Fibroblast of lung (primary cell): ENCODE data around the gene ZGPAT. TPM values are rescaled to one million over a fixed set of nuclear protein-coding genes. Genes with fewer than 3 reads are reported as not detected.

Source experiments
- DNase-seq, 2 donors: peaks; one replicate each; pipeline versions ENCODE4 v3.0.0 to v3.0.0-alpha.2; 2010; ENCODE audit warnings: low read depth in 2 of 2
- H2AFZ ChIP-seq: 2 replicates; pipeline ENCODE4 v1.5.1; 2012; ENCODE audit warnings: low read length, control low read depth, inconsistent platforms
- H3K27ac ChIP-seq: 2 replicates; pipeline ENCODE4 v1.5.1; 2011; ENCODE audit warnings: low read length, control low read depth; ENCODE audit not compliant: insufficient read depth
- H3K27me3 ChIP-seq: 2 replicates; pipeline ENCODE4 v1.5.1; 2011; ENCODE audit warnings: mild to moderate bottlenecking, low read length; ENCODE audit not compliant: control insufficient read depth, insufficient read depth
- H3K36me3 ChIP-seq: 2 replicates; pipeline ENCODE4 v1.5.1; 2011; ENCODE audit warnings: low read length; ENCODE audit not compliant: control insufficient read depth, insufficient read depth
- H3K4me1 ChIP-seq: 2 replicates; pipeline ENCODE4 v1.5.1; 2011; ENCODE audit warnings: low read length; ENCODE audit not compliant: control insufficient read depth, insufficient read depth; ENCODE audit errors: extremely low read depth
- H3K4me2 ChIP-seq: 2 replicates; pipeline ENCODE4 v1.5.1; 2011; ENCODE audit warnings: low read length, control low read depth; ENCODE audit not compliant: insufficient read depth; ENCODE audit errors: extremely low read depth
- H3K4me3 ChIP-seq, 4 experiments: fragments of 200-600 bp in 1 of 4; sonication (generic) in 1 of 4; replicated peaks in 1 of 4; 2 replicates each; pipeline ENCODE4 v1.5.1; 2011 to 2016; ENCODE audit warnings: low read length in 4 of 4, low read depth in 3 of 4, mild to moderate bottlenecking in 3 of 4, control low read depth in 2 of 4, inconsistent platforms in 1 of 4, mixed read lengths in 1 of 4; ENCODE audit not compliant: insufficient read depth in 1 of 4; ENCODE audit errors: control extremely low read depth in 1 of 4
- H3K79me2 ChIP-seq: 2 replicates; pipeline ENCODE4 v1.5.1; 2012; ENCODE audit warnings: mild to moderate bottlenecking, low read length, inconsistent platforms; ENCODE audit not compliant: control insufficient read depth, insufficient read depth
- H3K9ac ChIP-seq: 2 replicates; pipeline ENCODE4 v1.5.1; 2011; ENCODE audit warnings: mild to moderate bottlenecking, low read length, control low read depth; ENCODE audit not compliant: insufficient read depth
- H3K9me3 ChIP-seq: 2 replicates; pipeline ENCODE4 v1.5.1; 2012; ENCODE audit warnings: low read depth, low read length; ENCODE audit not compliant: control insufficient read depth, insufficient read depth
- H4K20me1 ChIP-seq: 2 replicates; pipeline ENCODE4 v1.5.1; 2011; ENCODE audit warnings: low read length; ENCODE audit not compliant: control insufficient read depth, insufficient read depth; ENCODE audit errors: extremely low read depth
- CTCF ChIP-seq, 2 donors: IDR thresholded peaks in 1 of 2; conservative IDR thresholded peaks in 1 of 2; 1 replicate in 1 of 2; 2 replicates in 1 of 2; pipeline ENCODE4 v1.5.1; 2011 to 2012; ENCODE audit warnings: low read length in 2 of 2, control low read depth in 1 of 2, inconsistent platforms in 1 of 2, low read depth in 1 of 2, mild to moderate bottlenecking in 1 of 2
- EZH2 ChIP-seq: IDR thresholded peaks from 2 replicates; pipeline ENCODE4 v1.5.1; 2012; ENCODE audit warnings: low read length, control low read depth, mild to moderate bottlenecking; ENCODE audit errors: missing control alignments
- polyA plus RNA-seq, 2 donors: library from polyadenylated mRNA; depleted of rRNA in 1 of 2; stranded (reverse) in 1 of 2; unstranded in 1 of 2; fragments of >200 nt; gene quantifications; 2 replicates each; pipeline ENCODE4 v1.2.1, GENCODE V29; 2011 to 2012; ENCODE audit warnings: missing spikeins in 1 of 2
- total RNA-seq: library from RNA; depleted of rRNA; stranded (reverse); fragments of >200 nt; gene quantifications from 2 replicates; pipeline ENCODE4 v1.2.1, GENCODE V29; 2014

Gene ZGPAT
- total and polyA plus RNA-seq, 2 donors (not counting 1 experiment from before 2014, with no cell fraction given) = 7.6 to 10.7 TPM

DNA sequence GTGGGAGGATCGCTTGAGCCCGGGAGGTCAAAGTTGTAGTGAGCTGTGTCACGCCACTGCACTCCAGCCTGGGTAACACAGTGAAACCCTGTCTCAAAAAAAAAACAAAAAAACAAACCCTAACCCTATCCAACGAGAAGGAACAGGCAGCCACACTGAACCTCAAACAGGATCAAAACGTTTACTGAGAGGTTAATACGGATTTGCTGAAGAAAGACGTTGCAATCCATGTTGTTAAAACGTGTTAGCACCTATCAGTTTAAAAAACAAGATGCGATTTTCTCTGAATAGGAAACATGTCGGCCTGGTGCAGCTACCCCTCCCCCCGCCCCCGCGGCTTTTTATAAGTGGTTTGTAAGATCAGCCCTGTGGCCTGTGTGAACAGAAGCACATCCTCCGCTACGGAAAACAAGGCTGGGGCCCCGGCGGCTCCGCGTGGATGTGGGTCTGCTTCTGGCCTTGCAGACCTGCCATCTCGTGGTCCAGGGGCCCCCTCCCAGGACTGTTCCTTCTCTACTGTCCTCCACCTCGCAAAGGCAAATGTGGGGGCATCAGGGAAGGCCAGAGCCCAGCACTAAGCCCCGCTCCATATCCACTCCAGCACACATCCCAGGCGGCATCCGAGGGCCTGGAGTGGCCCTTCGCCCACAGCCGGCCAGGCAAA is 43.1 kb downstream of the ZGPAT start:
- TF ChIP-seq EZH2 = no peak
- no peak for TF ChIP-seq CTCF (conservative IDR thresholded peaks at IDR 0.05 in 1 of 2, IDR thresholded peaks at IDR 0.05 in 1 of 2; ENCODE audit: low read depth in 1 of 2, low read length in 2 of 2)
- H3K9ac ChIP-seq = no peak overlapping the region
- no peak for DNase-seq
- H3K4me1 ChIP-seq = no peaks in the 10 kb centered on the region
- no peaks in the 10 kb centered on the region for H3K79me2 ChIP-seq
- H4K20me1 ChIP-seq = no peaks in the 10 kb centered on the region
- no peak overlapping the region for H3K4me3 ChIP-seq
- no peaks in the 10 kb centered on the region for H3K36me3 ChIP-seq
- no peaks in the 10 kb centered on the region for H3K27me3 ChIP-seq
- no peak overlapping the region for H2AFZ ChIP-seq
- no peak overlapping the region for H3K4me2 ChIP-seq
- H3K27ac ChIP-seq = no peak overlapping the region
- H3K9me3 ChIP-seq = no peaks in the 10 kb centered on the region

- no peaks in the 10 kb centered on the region for H4K20me1 ChIP-seq
- H3K9me3 ChIP-seq = no peaks in the 10 kb centered on the region
- H3K27ac ChIP-seq = no peak overlapping the region
- DNase-seq = no peak
- H2AFZ ChIP-seq = no peak overlapping the region
- H3K27me3 ChIP-seq = no peaks in the 10 kb centered on the region
- no peak overlapping the region for H3K4me2 ChIP-seq
- no peaks in the 10 kb centered on the region for H3K4me1 ChIP-seq
- no peak for TF ChIP-seq CTCF (conservative IDR thresholded peaks at IDR 0.05 in 1 of 2, IDR thresholded peaks at IDR 0.05 in 1 of 2; ENCODE audit: low read depth in 1 of 2, low read length in 2 of 2)
- TF ChIP-seq EZH2 = no peak
- H3K4me3 ChIP-seq = no peak overlapping the region
- no peaks in the 10 kb centered on the region for H3K79me2 ChIP-seq
- no peak overlapping the region for H3K9ac ChIP-seq
- H3K36me3 ChIP-seq = no peaks in the 10 kb centered on the region
Measured at GRCh38 chr20:63751471-63752271, 43.8 kb downstream of the ZGPAT start.

DNA sequence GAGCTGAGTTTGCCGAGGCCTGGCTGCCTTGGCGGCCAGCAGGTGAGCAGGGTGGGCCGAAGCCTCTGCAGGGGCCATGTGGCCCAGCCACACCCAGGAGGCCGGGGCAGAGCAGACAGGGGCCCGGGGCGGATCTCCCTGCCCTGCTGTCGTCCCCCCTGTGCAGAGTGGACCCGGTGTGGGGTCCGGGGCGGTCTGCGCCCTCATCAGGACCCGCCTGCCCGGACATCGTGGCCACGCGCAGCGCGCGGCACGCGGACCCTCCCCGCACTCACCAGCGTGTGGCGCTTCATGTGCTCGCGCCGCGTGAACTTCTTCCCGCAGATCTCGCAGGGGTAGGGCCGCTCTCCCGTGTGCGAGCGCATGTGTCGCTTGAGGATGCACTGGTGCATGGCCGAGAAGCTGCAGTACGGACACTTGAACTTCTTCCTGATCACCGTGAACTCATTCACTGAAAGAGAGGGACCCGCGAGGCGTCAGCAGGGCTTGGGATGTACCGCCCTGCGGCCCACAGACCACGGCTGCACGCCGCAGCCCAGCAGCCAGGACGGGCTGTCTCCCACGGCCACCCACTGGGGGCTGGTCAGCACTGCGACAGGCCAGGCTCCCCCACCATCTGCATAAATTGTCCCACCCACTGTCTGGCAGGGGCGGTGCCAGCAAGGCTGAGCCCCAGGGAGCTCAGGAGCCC is 44.7 kb downstream of the ZGPAT start:
- no peaks in the 10 kb centered on the region for H3K79me2 ChIP-seq
- DNase-seq = no peak
- no peaks in the 10 kb centered on the region for H4K20me1 ChIP-seq
- H3K9me3 ChIP-seq = no peaks in the 10 kb centered on the region
- no peak overlapping the region for H3K27ac ChIP-seq
- H3K36me3 ChIP-seq = no peaks in the 10 kb centered on the region
- no peak overlapping the region for H3K9ac ChIP-seq
- H3K27me3 ChIP-seq = no peaks in the 10 kb centered on the region
- TF ChIP-seq CTCF (conservative IDR thresholded peaks at IDR 0.05 in 1 of 2, IDR thresholded peaks at IDR 0.05 in 1 of 2; ENCODE audit: low read depth in 1 of 2, low read length in 2 of 2) (no peak), EZH2 (no peak)
- no peak overlapping the region for H3K4me2 ChIP-seq
- no peaks in the 10 kb centered on the region for H3K4me1 ChIP-seq
- no peak overlapping the region for H2AFZ ChIP-seq
- no peak overlapping the region for H3K4me3 ChIP-seq
